Endothelial cell of umbilical vein (primary cell): ENCODE measurements around the gene SRGAP3. TPM values are rescaled to one million over a fixed set of nuclear protein-coding genes. Genes with fewer than 3 reads are reported as not detected.

Experiments
- BruUV-seq: library from RNA; stranded (reverse); fragments of 400-500 nt; replicated peaks from 2 replicates; lab custom pipeline; 2021; lab: Mats Ljungman, UMichigan
- CTCF ChIA-PET: fragments of 300-600, 350-600 bp; sonication (Branson Sonifier 250); formaldehyde crosslinking; loops from one replicate; lab custom pipeline; 2021; ENCODE audit warnings: antibody characterized with exemption, inconsistent platforms; lab: Charles Lee
- POLR2A ChIA-PET: fragments of 300-600, 350-600 bp; sonication (Branson Sonifier 250); formaldehyde crosslinking; loops from one replicate; lab custom pipeline; 2021; ENCODE audit warnings: antibody characterized with exemption, inconsistent platforms; lab: Charles Lee
- DNase-seq: peaks from one replicate; pipeline ENCODE4 v3.0.0-alpha.2; 2011; ENCODE audit warnings: low read depth, low spot score
- FAIRE-seq: peaks from 2 replicates; lab custom pipeline; 2011; peaks lifted over from hg19 to GRCh38; lab: Jason Lieb, UNC
- H2AFZ ChIP-seq: 2 replicates; pipeline ENCODE4 v1.6.0; 2012; ENCODE audit warnings: low read depth, low read length, control low read depth, inconsistent platforms
- H3K27ac ChIP-seq: 2 replicates; pipeline ENCODE4 v1.5.1; 2011; ENCODE audit warnings: low read depth, mild to moderate bottlenecking, control low read depth, low read length, moderate library complexity; ENCODE audit not compliant: insufficient read depth
- H3K27me3 ChIP-seq, 2 experiments: 2 replicates each; pipeline versions ENCODE4 v1.6.0 to v1.6.1; 2011; ENCODE audit warnings: low read length in 2 of 2, mixed read lengths in 1 of 2; ENCODE audit not compliant: control insufficient read depth in 2 of 2, insufficient read depth in 2 of 2
- H3K36me3 ChIP-seq, 2 experiments: 2 replicates in 1 of 2; 3 replicates in 1 of 2; pipeline ENCODE4 v1.5.1; 2011; ENCODE audit warnings: low read length in 2 of 2, mild to moderate bottlenecking in 1 of 2, moderate library complexity in 1 of 2; ENCODE audit not compliant: control insufficient read depth in 2 of 2, insufficient read depth in 2 of 2; ENCODE audit errors: extremely low read depth in 1 of 2
- H3K4me1 ChIP-seq: 3 replicates; pipeline ENCODE4 v1.5.1; 2011; ENCODE audit warnings: mild to moderate bottlenecking, low read length; ENCODE audit not compliant: control insufficient read depth, insufficient read depth; ENCODE audit errors: extremely low read depth
- H3K4me2 ChIP-seq: 2 replicates; pipeline ENCODE4 v1.6.1; 2011; ENCODE audit warnings: low read length, control low read depth, mixed read lengths; ENCODE audit not compliant: insufficient read depth
- H3K4me3 ChIP-seq, 3 experiments: fragments of 200-600 bp in 1 of 3; sonication (generic), shearing (Covaris generic) in 1 of 3; replicated peaks in 1 of 3; 2 replicates each; pipeline ENCODE4 v1.5.1; 2011 to 2016; ENCODE audit warnings: control low read depth in 3 of 3, low read length in 3 of 3, mild to moderate bottlenecking in 2 of 3, inconsistent platforms in 1 of 3, low read depth in 1 of 3, moderate library complexity in 1 of 3; ENCODE audit not compliant: insufficient read depth in 1 of 3
- H3K79me2 ChIP-seq: 2 replicates; pipeline ENCODE4 v1.6.0; 2012; ENCODE audit warnings: low read length, inconsistent platforms; ENCODE audit not compliant: control insufficient read depth, insufficient read depth
- H3K9ac ChIP-seq: replicated peaks from 2 replicates; pipeline ENCODE3; 2011; ENCODE audit warnings: low read length, control low read depth; ENCODE audit not compliant: insufficient read depth; ENCODE audit errors: extremely low read depth
- H3K9me1 ChIP-seq: replicated peaks from 3 replicates; pipeline ENCODE4 v1.6.0; 2011; ENCODE audit warnings: mild to moderate bottlenecking, low read length; ENCODE audit not compliant: control insufficient read depth, insufficient read depth; ENCODE audit errors: extremely low read depth
- H3K9me3 ChIP-seq: replicated peaks from 2 replicates; pipeline ENCODE4 v1.5.1; 2012; ENCODE audit warnings: low read length, inconsistent platforms; ENCODE audit not compliant: control insufficient read depth, insufficient read depth
- H4K20me1 ChIP-seq: replicated peaks from 2 replicates; pipeline ENCODE3; 2011; ENCODE audit warnings: mild to moderate bottlenecking, low read length; ENCODE audit not compliant: control insufficient read depth, insufficient read depth; ENCODE audit errors: extremely low read depth
- CTCF ChIP-seq, 2 donors: IDR thresholded peaks; 1 replicate in 1 of 2; 2 replicates in 1 of 2; pipeline ENCODE4 v1.5.1; 2011; ENCODE audit warnings: low read length in 2 of 2, mild to moderate bottlenecking in 2 of 2, moderate library complexity in 2 of 2, control low read depth in 1 of 2, inconsistent platforms in 1 of 2, low read depth in 1 of 2; ENCODE audit not compliant: insufficient read depth in 1 of 2; ENCODE audit errors: extremely low read depth in 1 of 2
- FOS ChIP-seq: IDR thresholded peaks from 2 replicates; pipeline ENCODE4 v1.6.1; 2011; ENCODE audit warnings: mild to moderate bottlenecking, low read length, moderate library complexity, borderline replicate concordance; ENCODE audit not compliant: insufficient read depth
- JUN ChIP-seq: IDR thresholded peaks from 2 replicates; pipeline ENCODE4 v1.6.1; 2011; ENCODE audit warnings: borderline replicate concordance, low read depth; ENCODE audit not compliant: insufficient read length, insufficient read depth
- MYC ChIP-seq: IDR thresholded peaks from one replicate; pipeline ENCODE4 v1.6.1; 2011; ENCODE audit warnings: mild to moderate bottlenecking, low read depth, low read length
- dilution Hi-C: fragments of 300-500 bp; cut with MboI; formaldehyde crosslinking; loops from one replicate; pipeline ENCODE4 v1.15.0; 2019; ENCODE audit warnings: low sequenced_read_pairs; ENCODE audit not compliant: extremely low pct_ligation_motif_present
- intact Hi-C: fragments of 100-400 bp; cut with micrococcal nuclease; formaldehyde crosslinking; loops from one replicate; pipeline ENCODE4 v1.10.0; 2022
- polyA plus RNA-seq, 4 experiments: library from polyadenylated mRNA; depleted of rRNA in 3 of 4; stranded (reverse) in 3 of 4; unstranded in 1 of 4; fragments of >200 nt; gene quantifications; 2 replicates each; pipeline versions ENCODE4 v1.2.1 to v1.2.3, GENCODE V29; 2011 to 2012; ENCODE audit warnings: missing spikeins in 1 of 4
- total RNA-seq: library from RNA; stranded (reverse); gene quantifications from 2 replicates; pipeline ENCODE4 v1.2.3, GENCODE V29; 2021

The SRGAP3 gene
- total and polyA plus RNA-seq, 2 donors (not counting 3 experiments of a cell fraction or from before 2014, with no cell fraction given), result 0.06 TPM; not detected in 1

- Histone ChIP-seq H4K20me1 (no peaks in the 10 kb centered on the region), H3K4me2 (peak overlapping the region; percentile 57), H3K9me1 (no peaks in the 10 kb centered on the region), H3K27me3 (no peaks in the 10 kb centered on the region), H3K9me3 (no peaks in the 10 kb centered on the region), H2AFZ (peak overlapping the region; percentile 6), H3K4me3 (peak overlapping the region in 1 of 3 experiments; percentile 17), H3K79me2 (peaks cover under 1% of the 10 kb centered on the region), H3K27ac (peak overlapping the region; percentile 87), H3K9ac (peak overlapping the region; percentile 62), H3K4me1 (peaks cover 21% of the 10 kb centered on the region), H3K36me3 (peaks cover 3 to 12% of the 10 kb centered on the region in 2 experiments)
- TSS peak; percentile 92 for BruUV-seq
- TF ChIP-seq FOS, result peak; percentile 94
- peak; percentile 77 for TF ChIP-seq JUN
- TF ChIP-seq MYC, result no peak
- no peak for TF ChIP-seq CTCF (IDR thresholded peaks at IDR 0.05; ENCODE audit: extremely low read depth in 1 of 2, insufficient read depth in 1 of 2, low read depth in 1 of 2, low read length in 2 of 2)
- ChIA-PET CTCF (interaction anchor here (0.9 to 2.3 kb wide), 4 partner anchors 22 to 168 kb away, joined by 3 to 11 read pairs (median 3); partner anchors contain the start of gene OXTR), POLR2A (no interaction called here)
- DNase-seq (peak; percentile 70), FAIRE-seq (peak; percentile 78)
- dilution Hi-C loops (no loop called here), intact Hi-C loops (loop anchor here (1.0 kb wide), 3 partner anchors 26 to 168 kb away; partner anchors contain the start of genes OXTR and RAD18)
Observed at GRCh38 chr3:8937064-8938020, 312.1 kb downstream of the SRGAP3 start.
